Right lobe of liver (tissue), 4 donors: ENCODE results near the gene P2RX2.

Experiments used
- POLR2A ChIP-seq: fragments of 450-650 bp; IDR thresholded peaks from one replicate; pipeline ENCODE4 v1.6.1; 2017; ENCODE audit warnings: antibody characterized with exemption, mild to moderate bottlenecking
- TF ChIP-seq, protein P1 (sequence below), 4 donors: fragments of 200-600 bp in 3 of 4; fragments of 450-650 bp in 1 of 4; IDR thresholded peaks; one replicate each; pipeline versions ENCODE4 v1.5.1 to v1.8.0; 2016 to 2022; ENCODE audit warnings: antibody characterized with exemption in 4 of 4, mild to moderate bottlenecking in 2 of 4
- donor health status: DM: no; HTN: no; CAD: no.
- donor health status: DM: no; HTN: no; CAD: no.
- donor health status: DM: no; HTN: yes; CAD: no.

DNA sequence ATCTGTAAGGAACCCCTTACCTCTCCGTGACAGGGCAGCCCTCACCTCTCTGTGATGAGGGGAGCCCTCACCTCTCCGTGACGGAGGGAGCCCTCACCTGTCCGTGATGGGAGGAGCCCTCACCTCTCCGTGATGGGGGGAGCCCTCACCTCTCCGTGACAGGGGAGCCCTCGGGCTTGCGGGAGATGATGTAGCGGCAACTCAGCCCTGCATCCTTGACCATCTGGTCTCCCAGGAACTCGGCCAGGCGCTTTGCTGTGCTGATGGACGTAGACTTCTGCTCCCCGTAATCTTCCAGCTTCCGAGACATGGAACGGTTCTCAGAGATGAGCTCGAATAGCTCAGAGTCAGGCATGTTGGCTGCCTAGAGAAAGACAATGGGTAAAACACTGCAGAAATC, 40.6 kb downstream of the P2RX2 start:
- TF ChIP-seq, protein P1, sequence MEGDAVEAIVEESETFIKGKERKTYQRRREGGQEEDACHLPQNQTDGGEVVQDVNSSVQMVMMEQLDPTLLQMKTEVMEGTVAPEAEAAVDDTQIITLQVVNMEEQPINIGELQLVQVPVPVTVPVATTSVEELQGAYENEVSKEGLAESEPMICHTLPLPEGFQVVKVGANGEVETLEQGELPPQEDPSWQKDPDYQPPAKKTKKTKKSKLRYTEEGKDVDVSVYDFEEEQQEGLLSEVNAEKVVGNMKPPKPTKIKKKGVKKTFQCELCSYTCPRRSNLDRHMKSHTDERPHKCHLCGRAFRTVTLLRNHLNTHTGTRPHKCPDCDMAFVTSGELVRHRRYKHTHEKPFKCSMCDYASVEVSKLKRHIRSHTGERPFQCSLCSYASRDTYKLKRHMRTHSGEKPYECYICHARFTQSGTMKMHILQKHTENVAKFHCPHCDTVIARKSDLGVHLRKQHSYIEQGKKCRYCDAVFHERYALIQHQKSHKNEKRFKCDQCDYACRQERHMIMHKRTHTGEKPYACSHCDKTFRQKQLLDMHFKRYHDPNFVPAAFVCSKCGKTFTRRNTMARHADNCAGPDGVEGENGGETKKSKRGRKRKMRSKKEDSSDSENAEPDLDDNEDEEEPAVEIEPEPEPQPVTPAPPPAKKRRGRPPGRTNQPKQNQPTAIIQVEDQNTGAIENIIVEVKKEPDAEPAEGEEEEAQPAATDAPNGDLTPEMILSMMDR (IDR thresholded peaks at IDR 0.05): no peak
- no peak for TF ChIP-seq POLR2A
